GM19025 (cell line): ENCODE measurements around the gene ARMC3.
"Not testable (repeated sequence)": the region's sequence is repeated elsewhere in the genome, so short reads cannot be mapped to it uniquely, and the experiment has no call there.

ENCODE experiments used
- ATAC-seq: cut with Tn5 transposase; IDR thresholded peaks from one replicate; pipeline ENCODE4 v1.9.1; 2021; ENCODE audit warnings: mild to moderate bottlenecking, low read depth, moderate library complexity; ENCODE audit not compliant: unreplicated experiment

Gene ARMC3, protein sequence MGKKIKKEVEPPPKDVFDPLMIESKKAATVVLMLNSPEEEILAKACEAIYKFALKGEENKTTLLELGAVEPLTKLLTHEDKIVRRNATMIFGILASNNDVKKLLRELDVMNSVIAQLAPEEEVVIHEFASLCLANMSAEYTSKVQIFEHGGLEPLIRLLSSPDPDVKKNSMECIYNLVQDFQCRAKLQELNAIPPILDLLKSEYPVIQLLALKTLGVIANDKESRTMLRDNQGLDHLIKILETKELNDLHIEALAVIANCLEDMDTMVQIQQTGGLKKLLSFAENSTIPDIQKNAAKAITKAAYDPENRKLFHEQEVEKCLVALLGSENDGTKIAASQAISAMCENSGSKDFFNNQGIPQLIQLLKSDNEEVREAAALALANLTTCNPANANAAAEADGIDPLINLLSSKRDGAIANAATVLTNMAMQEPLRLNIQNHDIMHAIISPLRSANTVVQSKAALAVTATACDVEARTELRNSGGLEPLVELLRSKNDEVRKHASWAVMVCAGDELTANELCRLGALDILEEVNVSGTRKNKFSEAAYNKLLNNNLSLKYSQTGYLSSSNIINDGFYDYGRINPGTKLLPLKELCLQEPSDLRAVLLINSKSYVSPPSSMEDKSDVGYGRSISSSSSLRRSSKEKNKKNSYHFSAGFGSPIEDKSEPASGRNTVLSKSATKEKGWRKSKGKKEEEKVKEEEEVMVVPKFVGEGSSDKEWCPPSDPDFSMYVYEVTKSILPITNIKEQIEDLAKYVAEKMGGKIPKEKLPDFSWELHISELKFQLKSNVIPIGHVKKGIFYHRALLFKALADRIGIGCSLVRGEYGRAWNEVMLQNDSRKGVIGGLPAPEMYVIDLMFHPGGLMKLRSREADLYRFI

DNA sequence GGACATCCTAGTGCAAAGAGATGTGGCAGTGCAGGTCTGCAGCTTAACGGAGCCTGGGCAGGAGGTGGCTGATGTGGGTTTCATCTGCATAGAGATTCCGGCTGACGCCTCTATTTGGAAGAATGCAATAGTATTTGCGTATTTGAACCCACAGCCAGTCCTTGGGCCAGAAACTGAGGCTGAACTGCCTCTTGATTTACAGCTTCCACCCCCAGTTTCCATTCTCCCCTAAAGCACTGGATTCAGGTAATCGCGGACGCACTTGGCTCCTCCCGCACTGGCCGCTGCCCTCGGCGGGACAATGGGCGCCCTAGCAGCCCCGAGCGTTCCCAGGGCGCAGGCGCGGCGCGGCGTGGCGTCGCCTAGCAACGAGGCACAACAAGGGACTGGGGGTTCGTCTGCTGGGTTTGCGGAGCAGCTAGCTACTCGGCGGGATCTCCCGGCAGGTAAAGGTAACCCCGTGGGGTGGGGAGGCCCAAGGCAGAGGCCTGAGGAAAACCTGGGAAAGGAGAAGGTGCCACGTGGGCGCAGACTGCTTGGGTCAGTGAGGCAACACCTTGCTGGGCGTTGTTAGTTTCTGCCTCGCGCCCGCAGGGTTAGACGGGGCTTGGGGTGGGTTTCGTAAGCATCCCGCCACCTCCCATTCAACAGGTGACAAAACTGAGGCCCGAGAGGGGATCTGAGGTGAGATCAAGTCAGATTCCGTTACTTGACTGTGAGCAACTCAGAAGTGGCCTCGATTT lies at the start of gene ARMC3:
TSS of gene ARMC3 (plus strand) at position 393 of the 743 bp plus-strand sequence. CDS start 3,944 bp downstream, outside the sequence.
- ATAC-seq = peak; percentile 76

DNA sequence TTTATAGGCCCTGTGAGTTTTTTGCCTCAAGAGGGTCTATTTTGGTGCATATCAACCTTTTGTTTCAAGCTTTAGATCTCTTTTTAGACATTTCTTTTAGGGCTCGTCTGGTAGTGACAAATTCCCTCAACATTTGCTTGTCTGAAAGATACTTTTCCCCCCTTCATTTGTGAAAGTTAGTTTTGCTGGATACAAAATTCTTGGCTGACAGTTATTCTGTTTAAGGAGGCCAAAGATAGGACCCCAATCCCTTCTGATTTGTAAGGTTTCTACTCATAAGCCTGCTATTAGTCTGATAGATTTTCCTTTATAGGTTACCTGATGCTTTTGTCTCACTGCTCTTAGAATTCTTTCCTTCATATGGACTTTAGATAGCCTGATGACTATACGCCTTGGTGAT lies 36.1 kb upstream of the ARMC3 start:
- ATAC-seq = no peak

DNA sequence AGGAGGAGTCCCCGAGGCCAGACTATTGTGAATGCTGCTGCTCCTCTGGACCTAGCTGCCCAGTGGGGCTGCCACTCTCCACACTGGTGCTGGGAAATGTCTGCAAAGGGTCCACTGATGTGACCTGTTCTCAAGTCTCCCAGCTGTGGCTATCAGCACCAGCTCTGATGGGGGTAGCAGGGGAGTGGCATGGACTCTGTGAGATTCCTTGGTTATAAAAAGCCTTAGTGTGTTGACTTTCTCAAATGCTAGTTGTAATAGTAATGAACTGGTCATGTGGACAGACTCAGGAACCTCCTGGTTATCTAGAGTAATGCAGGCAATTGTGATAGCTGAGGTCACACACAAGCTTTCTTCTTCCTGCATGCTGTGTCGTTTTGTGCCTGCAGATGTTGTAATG lies 34.1 kb upstream of the ARMC3 start:
- no peak for ATAC-seq

DNA sequence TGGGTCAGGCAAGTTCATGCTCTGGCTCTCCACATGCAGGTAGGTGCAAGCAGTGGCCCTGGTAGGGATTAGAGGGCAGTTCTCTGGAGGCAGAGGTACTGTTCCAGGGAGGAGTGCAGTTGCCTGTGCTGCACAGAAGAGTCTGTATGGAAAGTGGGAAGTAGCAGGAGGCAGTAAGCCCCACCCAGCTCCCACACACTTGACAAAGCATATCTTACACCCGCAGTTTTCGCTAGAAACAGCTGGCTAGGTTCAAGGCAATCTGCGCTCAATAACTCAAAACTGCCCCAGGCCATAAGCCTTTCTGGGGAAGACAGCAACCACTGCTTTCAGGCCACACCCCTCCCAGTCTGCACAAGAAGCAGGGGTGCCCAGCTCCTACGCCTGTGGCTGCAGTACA lies 33.1 kb upstream of the ARMC3 start:
- no peak for ATAC-seq

DNA sequence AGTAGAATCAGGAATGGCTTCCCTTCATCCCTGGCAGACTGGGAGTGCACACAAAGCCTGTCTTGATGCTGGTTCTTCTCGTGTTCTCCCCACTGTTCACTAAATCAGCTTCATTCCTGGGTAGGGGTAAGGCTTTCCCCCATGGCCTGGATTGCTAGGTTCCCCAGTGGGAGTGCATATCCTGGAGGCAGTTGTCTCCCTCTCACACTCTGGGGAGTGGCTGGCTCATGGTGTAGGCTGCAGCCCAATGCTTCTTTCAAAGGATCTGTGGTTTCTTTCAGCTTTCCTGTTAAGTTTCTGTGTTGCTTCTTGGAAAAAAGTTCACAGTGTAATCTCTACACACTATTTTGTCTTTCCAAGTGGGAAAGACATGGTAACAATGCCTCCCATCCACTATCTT lies 32.6 kb upstream of the ARMC3 start:
- no peak for ATAC-seq

DNA sequence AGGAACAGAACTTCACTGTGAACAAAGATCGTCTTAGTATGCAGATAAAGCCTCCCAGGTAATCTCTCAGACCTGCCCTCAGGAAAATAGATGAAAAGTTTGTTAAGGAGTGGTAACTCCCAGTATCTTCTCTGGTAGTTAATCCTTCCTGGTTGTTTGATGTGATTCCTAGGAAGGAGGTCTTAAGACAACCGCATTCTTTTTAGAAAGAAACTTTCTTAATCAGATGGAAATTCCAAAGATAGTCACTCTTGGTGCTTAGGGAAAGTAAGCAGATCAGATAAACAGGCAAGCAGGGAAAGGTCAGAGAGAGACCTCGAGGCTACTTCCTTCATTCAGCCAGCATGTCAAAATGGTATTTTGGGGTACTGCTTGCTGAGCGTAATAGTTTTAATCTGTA lies 30.5 kb upstream of the ARMC3 start:
- ATAC-seq = no peak

DNA sequence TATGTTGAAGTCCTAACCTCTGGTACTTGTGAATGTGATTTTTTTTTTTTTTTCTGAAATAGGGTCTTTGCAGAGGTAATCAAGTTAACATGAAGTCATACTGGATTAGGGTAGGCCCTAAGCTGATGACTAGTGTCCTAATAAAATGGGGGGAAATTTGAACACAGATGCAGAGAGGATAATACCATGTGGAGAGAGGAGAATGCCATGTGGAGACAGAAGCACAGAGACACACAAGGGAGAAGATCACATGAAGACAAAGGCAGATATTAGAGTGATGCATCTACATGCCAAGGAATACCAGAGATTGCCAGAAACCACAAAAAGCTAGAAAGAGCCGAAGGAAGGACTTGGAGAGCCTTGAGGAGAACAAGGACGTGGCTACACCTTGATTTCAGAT lies 28.5 kb upstream of the ARMC3 start:
- no peak for ATAC-seq

DNA sequence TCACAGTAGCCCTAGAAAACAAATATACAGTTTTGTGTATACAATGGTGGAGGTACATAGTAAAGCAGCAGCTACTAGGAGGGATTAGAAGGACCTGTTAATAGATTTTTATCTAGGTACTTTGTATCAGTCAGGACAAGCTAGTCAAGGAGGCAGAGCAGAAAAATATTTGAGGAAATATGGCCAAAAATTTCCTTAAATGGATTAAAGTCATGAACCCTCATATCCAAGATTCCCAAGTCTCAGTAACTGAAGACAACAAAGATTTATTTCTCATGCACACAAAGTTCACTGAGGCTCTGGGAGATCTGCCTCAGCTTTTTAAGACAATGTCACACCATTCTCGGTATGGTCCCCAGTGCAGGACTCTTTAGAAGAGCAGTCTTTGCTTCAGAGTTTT lies 28.1 kb upstream of the ARMC3 start:
- ATAC-seq = no peak

DNA sequence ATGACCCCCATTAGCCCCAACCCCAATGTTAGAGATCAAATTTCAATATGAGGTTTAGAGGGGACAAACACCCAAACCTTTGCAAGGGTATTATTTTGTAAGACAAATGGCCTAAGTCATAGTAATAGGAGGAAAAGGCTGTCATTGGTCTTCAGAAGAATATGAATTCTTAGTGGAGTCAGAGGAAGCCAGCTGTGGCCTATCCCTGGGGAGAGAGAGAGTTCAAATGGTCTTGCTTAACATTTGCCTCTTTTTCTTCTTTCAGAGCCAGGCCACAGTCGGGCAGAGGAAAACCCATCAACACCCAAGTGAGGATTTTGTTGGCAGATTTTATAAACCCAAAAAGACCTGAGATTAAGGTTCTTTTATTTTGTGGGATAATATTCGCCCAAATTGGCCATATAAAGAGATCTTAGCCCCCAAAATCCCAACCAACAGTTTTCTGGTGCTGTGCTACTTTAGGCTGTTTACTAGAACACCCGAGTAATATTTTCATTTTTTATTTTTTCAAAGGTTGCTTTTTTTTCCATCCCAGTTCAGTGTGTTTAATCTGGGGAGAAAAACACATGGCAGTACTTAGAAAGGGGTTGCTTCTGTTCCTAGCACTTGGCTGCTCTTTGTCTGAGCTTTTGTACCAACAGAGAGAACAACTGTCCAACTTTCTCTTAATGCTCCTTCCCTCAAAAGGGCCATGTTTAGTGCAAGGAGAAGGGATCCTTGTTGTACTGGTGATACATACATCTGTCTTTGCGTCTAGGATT lies 26.8 kb upstream of the ARMC3 start:
- ATAC-seq = no peak

DNA sequence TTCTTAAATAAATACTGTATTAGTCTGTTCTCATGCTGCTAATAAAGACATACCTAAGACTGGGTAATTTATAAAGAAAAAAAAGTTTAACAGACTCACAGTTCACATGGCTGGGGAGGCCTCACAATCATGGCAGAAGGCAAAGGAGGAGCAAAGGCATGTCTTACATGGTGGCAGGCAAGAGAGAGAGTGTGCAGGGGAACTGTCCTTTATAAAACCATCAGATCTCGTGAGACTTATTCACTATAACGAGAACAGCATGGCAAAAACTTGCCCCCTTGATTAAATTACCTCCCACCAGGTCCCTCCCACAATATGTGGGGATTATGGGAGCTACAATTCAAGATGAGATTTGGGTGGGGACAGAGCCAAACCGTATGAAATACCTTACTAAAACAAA lies 25.7 kb upstream of the ARMC3 start:
- ATAC-seq = not testable (repeated sequence)

DNA sequence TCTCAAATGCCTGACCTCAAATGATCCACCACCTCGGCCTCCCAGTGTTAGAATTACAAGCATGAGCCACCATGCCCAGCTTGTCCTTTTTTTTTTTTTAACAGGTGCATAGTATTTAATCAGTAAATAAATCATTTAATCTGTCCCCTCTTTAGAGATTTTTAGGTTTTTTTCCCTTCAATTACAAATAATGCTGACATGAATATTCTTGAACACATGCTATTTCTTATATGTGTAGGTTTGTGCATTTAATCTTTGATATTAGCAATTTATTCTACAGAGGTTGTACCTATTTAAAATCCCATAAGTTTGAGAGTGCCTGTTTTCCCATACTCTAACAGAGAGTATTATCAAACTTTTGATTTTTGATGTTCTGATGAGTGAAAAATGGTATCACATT lies 24.2 kb upstream of the ARMC3 start:
- no peak for ATAC-seq

DNA sequence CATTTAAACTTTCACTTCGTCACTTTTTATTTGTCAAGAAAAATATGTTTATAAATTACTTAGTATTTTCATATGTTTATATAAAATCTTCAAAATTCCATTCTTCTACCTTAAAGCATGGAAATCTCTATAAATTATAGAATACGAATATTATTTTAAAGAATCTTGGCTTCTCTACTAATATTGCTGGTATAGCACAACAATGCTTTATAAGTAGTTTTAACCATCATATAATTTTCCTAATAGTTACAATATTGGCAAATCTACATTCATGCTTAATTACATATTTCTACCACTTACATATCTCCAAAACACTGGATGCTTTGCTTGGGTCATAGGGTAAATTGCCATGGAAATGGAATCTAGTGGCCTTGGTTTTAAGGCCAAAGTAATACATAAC lies 21.1 kb upstream of the ARMC3 start:
- ATAC-seq = no peak

DNA sequence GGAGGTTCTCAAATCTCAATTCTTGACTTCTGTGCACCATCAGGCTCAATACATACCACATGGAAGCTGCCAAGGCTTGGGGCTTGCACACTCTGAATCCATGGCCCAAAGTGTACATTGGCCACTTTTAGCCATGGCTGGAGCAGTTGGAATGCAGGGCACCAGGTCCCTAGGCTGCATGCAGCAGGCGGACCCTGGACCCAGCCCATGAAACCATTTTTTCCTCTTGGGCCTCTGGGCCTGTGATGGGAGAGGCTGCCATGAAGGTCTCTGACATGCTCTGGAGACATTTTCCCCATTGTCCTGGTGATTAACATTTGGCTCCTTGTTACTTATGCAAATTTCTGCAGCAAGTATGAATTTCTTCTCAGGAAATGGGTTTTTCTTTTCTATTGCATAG lies 19.0 kb upstream of the ARMC3 start:
- no peak for ATAC-seq

DNA sequence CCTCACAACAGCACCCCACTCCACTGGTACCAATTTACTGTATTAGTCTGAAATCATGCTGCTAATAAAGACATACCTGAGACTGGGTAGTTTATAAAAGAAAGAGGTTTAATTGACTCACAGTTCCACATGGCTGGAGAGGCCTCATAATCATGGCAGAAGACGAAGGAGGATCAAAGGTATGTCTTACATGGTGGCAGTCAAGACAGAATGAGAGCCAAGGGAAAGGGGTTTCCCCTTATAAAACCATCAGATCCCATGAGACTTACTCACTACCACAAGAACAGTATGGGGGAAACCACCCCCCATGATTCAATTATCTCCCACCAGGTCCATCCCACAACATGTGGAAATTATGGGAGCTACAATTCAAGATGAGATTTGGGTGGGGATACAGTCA lies 18.2 kb upstream of the ARMC3 start:
- ATAC-seq = not testable (repeated sequence)

DNA sequence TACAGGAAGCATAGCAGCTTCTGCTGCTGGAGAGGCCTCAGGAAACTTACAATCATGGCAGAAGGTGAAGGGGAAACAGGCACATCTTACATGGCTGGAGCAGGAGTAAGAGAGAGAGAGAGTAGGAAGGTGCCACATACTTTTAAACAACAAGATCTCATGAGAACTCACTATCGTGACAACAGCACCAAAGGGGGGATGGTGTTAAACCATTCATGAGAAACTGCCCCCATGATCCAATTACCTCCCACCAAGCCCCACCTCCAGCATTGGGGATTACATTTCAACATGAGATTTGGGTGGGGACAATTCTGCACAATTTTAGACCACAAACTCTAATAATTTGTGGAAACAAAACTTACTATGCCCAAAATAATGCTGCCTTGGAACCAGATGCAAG lies 16.8 kb upstream of the ARMC3 start:
- no peak for ATAC-seq

DNA sequence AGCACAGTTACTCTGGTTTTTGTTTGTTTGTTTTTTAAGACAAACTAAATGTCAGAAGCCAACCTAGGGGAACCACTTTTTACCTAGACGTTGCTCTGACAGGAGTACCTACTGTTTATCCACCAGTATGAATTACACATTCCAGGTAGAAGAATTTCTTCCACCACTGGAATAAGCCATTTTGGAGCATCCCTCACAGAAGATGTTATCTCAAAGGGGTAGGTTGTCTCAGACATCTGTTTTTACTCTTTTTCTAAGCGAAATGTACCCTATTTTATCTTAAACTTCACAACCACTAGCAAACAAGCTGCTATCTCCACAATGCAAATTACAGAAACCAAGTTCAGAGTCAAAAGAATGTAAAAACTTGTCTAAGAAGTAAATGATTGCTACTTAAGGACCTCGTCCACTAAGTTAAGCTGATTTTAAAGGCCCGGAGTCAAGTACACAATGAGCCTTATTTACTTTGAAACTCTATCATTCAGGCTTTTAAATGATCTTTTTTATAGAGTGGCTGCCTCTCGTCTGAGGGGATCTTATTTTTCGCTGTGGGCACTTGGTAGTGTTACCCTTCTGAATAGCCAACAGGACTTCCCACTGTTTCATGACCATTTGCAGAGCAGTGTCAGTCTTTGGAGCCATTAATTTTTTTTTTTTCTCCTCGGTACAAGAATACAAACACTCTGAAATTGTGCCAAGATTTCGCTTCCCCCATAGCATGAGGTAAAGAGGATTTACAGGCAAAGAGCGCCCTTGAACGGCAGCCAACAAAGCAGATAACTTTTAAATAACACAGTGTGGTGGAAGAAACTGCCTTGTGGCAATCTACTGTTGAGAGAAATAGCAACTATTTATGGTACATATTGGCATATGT lies 15.7 kb upstream of the ARMC3 start:
- ATAC-seq = no peak

DNA sequence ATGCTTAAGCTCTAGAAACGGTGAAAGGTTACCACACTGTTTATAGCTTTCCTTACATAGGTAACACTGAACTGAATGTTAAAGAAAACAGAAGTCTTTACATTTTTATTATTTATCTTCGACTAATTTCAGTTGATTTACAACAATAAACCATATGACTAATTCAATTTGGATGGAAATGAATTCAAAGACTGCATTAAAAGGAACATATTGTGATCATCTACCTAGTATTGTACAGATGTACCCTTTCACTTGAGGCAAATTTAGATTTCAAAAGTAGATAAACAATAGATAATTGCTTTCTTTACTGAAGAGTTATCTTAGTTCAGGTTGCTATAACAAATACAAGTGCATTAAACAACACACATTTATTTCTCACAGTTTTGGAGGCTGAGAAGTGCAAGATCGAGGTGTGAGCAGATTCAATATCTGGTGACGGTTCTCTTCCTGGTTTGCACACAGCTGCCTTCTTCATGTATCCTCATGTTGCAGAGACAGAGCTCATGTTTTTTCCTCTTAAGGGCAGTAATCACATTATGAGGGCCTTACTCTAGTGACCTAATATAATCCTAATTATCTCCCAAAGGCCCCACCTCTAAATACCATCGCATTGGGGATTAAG lies 15.0 kb upstream of the ARMC3 start:
- no peak for ATAC-seq

DNA sequence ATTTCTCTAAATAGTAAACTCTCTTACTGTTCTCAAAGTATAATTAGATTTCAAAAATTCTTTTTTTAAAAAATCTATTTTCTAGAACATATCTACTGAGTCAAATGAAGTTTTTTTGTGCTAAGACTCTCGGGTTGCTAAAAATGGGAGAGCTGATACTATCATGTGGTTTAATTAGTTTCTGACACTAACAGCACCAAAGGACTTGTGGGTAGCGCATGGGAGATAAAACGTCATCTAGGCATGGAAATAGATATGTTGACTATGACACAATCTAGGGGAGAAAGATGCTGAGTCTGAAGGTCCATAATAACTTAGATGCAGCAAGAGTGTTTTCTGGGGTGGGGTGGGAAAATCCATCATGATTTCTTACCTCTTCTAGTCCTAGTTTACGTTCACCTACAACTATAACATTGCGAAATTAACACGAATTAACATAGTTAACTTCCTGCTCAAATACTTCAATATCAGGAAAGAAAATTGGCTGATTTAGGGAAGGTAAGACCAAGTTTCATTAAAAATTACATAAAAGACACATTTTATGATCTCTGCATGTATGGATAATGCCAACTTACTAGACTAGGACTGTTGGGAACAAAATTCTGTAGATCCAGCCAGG lies 14.3 kb upstream of the ARMC3 start:
- no peak for ATAC-seq

DNA sequence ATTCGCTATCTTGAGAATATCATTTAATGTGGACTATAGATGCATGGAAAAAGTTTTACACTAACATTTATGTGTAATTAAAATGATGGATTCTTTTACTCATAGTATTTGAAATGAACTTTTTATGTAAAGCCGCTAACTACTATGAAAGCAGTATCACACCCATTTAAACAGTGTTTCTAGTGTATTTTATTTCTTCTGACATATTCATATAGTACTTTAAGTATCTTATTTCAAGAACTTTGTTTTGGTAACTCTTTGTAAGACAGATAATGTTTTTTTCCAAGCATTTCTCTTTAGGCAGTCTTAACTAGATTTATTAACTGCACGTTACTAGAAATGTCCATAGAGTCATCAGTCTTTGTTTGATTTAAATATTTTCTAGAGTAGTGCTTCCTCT lies 12.5 kb upstream of the ARMC3 start:
- ATAC-seq = no peak
